Body of pancreas (tissue), 4 donors: Measurements from ENCODE around the gene MPP3. TPM values are rescaled to one million over a fixed set of nuclear protein-coding genes. Genes with fewer than 3 reads are reported as not detected.

ENCODE experiments used
- ATAC-seq: fragments of 150-250 bp; one replicate; pipeline ENCODE4 v1.9.1; 2016
- DNase-seq, 4 donors: peaks; one replicate each; pipeline ENCODE4 v3.0.0-alpha.2; 2019
- H3K27ac ChIP-seq, 4 donors: fragments of 200-600 bp; sonication (generic); 1 replicate in 3 of 4; 2 replicates in 1 of 4; pipeline versions ENCODE4 v1.5.1 to v1.6.1; 2016 to 2019; ENCODE audit warnings: mild to moderate bottlenecking in 1 of 4, mixed read lengths in 1 of 4, moderate library complexity in 1 of 4
- H3K27me3 ChIP-seq, 2 donors: fragments of 200-600 bp; sonication (generic); one replicate each; pipeline ENCODE4 v1.6.0; 2016; ENCODE audit warnings: mild to moderate bottlenecking in 1 of 2
- H3K36me3 ChIP-seq, 2 donors: fragments of 200-600 bp; sonication (generic); replicated peaks in 1 of 2; 2 replicates each; pipeline ENCODE4 v1.5.1; 2016; ENCODE audit warnings: low read depth in 2 of 2; ENCODE audit not compliant: insufficient read depth in 1 of 2
- H3K4me1 ChIP-seq: fragments of 200-600 bp; sonication (generic); one replicate; pipeline ENCODE4 v1.6.0; 2016
- H3K4me3 ChIP-seq, 2 donors: fragments of 200-600 bp; sonication (generic); 1 replicate in 1 of 2; 2 replicates in 1 of 2; pipeline ENCODE4 v1.5.1; 2016 to 2019
- H3K9me3 ChIP-seq, 3 donors: fragments of 200-600 bp; sonication (generic); 1 replicate in 2 of 3; 2 replicates in 1 of 3; pipeline ENCODE4 v1.5.1; 2016
- POLR2A ChIP-seq, 3 donors: fragments of 450-650 bp; IDR thresholded peaks; one replicate each; pipeline ENCODE4 v1.6.1; 2016; ENCODE audit warnings: antibody characterized with exemption in 3 of 3, mild to moderate bottlenecking in 2 of 3
- WGBS, 2 donors: methylation state at CpG; one replicate each; pipeline ENCODE4 v1.1.5; 2017; 5-methylcytosine and 5-hydroxymethylcytosine counted together
- intact Hi-C: fragments of 100-400 bp; cut with DNase I; formaldehyde crosslinking; loops from one replicate; pipeline ENCODE4 v1.15.1; 2023
- total RNA-seq, 2 donors: library from RNA; depleted of rRNA; stranded (reverse); fragments of >200 nt; gene quantifications; one replicate each; pipeline ENCODE4 v1.1.0, GENCODE V29; 2016
- TF ChIP-seq, protein P1 (sequence below), 7 experiments: fragments of 450-650 bp in 4 of 7; fragments of 200-600 bp in 3 of 7; sonication (generic) in 3 of 7; IDR thresholded peaks; one replicate each; pipeline ENCODE4 v1.5.1; 2016 to 2019; ENCODE audit warnings: antibody characterized with exemption in 7 of 7

Gene MPP3
- total RNA-seq, 2 donors from 2014 or later: 20.2 to 22.4 TPM

GRCh38 chr17:43758497-43759174, 74.3 kb downstream of the MPP3 start, which contains the start of gene SOST:
TSS of gene SOST (minus strand) at chr17:43758791. CDS start at chr17:43758741, 50 bp downstream.
- TF ChIP-seq, protein P1, sequence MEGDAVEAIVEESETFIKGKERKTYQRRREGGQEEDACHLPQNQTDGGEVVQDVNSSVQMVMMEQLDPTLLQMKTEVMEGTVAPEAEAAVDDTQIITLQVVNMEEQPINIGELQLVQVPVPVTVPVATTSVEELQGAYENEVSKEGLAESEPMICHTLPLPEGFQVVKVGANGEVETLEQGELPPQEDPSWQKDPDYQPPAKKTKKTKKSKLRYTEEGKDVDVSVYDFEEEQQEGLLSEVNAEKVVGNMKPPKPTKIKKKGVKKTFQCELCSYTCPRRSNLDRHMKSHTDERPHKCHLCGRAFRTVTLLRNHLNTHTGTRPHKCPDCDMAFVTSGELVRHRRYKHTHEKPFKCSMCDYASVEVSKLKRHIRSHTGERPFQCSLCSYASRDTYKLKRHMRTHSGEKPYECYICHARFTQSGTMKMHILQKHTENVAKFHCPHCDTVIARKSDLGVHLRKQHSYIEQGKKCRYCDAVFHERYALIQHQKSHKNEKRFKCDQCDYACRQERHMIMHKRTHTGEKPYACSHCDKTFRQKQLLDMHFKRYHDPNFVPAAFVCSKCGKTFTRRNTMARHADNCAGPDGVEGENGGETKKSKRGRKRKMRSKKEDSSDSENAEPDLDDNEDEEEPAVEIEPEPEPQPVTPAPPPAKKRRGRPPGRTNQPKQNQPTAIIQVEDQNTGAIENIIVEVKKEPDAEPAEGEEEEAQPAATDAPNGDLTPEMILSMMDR (IDR thresholded peaks at IDR 0.05): no peak
- TF ChIP-seq POLR2A (IDR thresholded peaks at IDR 0.05): no peak
- no peak for ATAC-seq
- WGBS, 2 donors: 69 to 78% methylated on average over 13 to 24 of the region's 24 CpGs

DNA sequence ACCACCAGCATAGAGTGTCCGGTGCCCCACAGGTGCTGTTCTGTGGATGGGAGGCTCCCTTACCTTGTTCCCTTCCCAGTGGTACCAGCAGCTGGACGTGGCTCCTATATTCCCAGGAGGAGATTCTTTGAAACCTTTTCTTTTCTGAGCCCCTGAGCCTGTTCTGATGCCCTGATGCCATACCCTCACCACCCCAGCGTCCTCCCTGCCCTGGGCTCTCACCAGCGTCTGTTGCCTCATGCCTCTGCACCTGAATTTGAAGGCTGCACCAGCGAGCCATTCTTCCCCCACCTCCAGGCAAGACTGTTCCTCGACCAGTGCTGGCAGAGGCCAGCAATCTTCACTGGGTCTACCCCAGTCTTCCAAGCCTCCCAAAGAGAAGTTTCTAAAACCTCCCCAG, 74.9 kb downstream of the MPP3 start:
- 35 to 63% methylated on average over 6 of the region's 6 CpGs for WGBS, 2 donors
- peaks cover 14% of the 10 kb centered on the region for H3K4me1 ChIP-seq
- H3K27ac ChIP-seq: no peak overlapping the region
- intact Hi-C loops: loop anchor here (2.0 to 10.0 kb wide), 2 partner anchors 65 to 173 kb away; no protein-coding TSS in a partner anchor
- TF ChIP-seq, protein P1 (IDR thresholded peaks at IDR 0.05): no peak
- no peak for TF ChIP-seq POLR2A (IDR thresholded peaks at IDR 0.05)
- no peaks in the 10 kb centered on the region for H3K36me3 ChIP-seq
- ATAC-seq (no peak), DNase-seq (no peak)
- no peak overlapping the region for H3K4me3 ChIP-seq
- H3K27me3 ChIP-seq: peaks cover 0 to 9% of the 10 kb centered on the region in 2 donors
- H3K9me3 ChIP-seq: no peaks in the 10 kb centered on the region

More at GRCh38 chr17:43758497-43759174, 74.3 kb downstream of the MPP3 start, which contains the start of gene SOST:
- H3K27ac ChIP-seq: no peak within 1 kb of the TSS
- H3K36me3 ChIP-seq: no peaks in the 10 kb centered on the region
- intact Hi-C loops: loop anchor here (2.0 to 10.0 kb wide), 2 partner anchors 66 to 174 kb away; no protein-coding TSS in a partner anchor
- no peak for DNase-seq
- H3K9me3 ChIP-seq: no peaks in the 10 kb centered on the region
- peaks cover 14% of the 10 kb centered on the region for H3K4me1 ChIP-seq
- peaks cover 0 to 9% of the 10 kb centered on the region in 2 donors for H3K27me3 ChIP-seq
- no peak within 1 kb of the TSS for H3K4me3 ChIP-seq

DNA sequence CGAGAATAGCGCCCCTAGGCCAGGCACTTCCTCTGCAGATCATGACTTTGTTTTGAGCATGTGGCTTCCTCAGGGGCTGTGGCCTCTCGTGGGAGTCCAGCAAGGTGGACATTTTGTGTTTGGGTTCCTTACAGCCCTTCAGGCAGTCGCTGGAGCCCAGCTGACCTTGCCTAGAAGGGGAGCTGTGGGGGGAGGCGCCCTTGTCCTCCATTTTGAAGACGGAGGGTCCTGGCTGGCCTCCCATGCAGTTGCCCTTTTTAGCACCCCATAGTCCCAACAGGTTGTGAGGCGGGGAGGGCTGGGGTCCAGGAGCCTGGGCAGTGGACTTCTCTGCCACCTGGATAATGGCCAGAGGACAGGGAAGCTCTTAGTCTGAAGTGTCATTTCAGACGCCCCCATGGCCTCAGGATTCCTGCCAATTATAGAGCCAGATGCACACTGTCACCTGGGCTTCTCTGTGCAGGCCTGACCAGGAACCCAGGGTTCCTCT, 75.7 kb downstream of the MPP3 start:
- intact Hi-C loops: loop anchor here (10.0 kb wide), 1 partner anchor 172 kb away; no protein-coding TSS in a partner anchor
- Histone ChIP-seq H3K36me3 (no peaks in the 10 kb centered on the region), H3K9me3 (no peaks in the 10 kb centered on the region), H3K27me3 (peaks cover 0 to 9% of the 10 kb centered on the region in 2 donors), H3K4me3 (no peak overlapping the region), H3K4me1 (peaks cover 14% of the 10 kb centered on the region), H3K27ac (no peak overlapping the region)
- WGBS, 2 donors: 54 to 61% methylated on average over 3 to 8 of the region's 8 CpGs
- TF ChIP-seq, protein P1 (IDR thresholded peaks at IDR 0.05): no peak
- TF ChIP-seq POLR2A (IDR thresholded peaks at IDR 0.05): no peak
- DNase-seq (no peak), ATAC-seq (no peak)

GRCh38 chr17:43756201-43756600, 76.7 kb downstream of the MPP3 start:
- DNase-seq (no peak), ATAC-seq (no peak)
- intact Hi-C loops: loop anchor here (10.0 kb wide), 1 partner anchor 171 kb away; no protein-coding TSS in a partner anchor
- 62 to 67% methylated on average over 4 to 6 of the region's 6 CpGs for WGBS, 2 donors
- Histone ChIP-seq H3K9me3 (no peaks in the 10 kb centered on the region), H3K4me3 (no peak overlapping the region), H3K27ac (no peak overlapping the region), H3K4me1 (peaks cover 14% of the 10 kb centered on the region), H3K27me3 (peaks cover 0 to 9% of the 10 kb centered on the region in 2 donors), H3K36me3 (no peaks in the 10 kb centered on the region)
- TF ChIP-seq POLR2A (IDR thresholded peaks at IDR 0.05): no peak
- TF ChIP-seq, protein P1 (IDR thresholded peaks at IDR 0.05): no peak
